GM19438 (cell line): Measurements from ENCODE around the gene SULT1A2.
"Not testable (repeated sequence)": the region's sequence is repeated elsewhere in the genome, so short reads cannot be mapped to it uniquely, and the experiment has no call there.

Experiments
- ATAC-seq: cut with Tn5 transposase; IDR thresholded peaks from one replicate; pipeline ENCODE4 v1.9.1; 2021; ENCODE audit warnings: low read depth; ENCODE audit not compliant: unreplicated experiment

Gene SULT1A2

DNA sequence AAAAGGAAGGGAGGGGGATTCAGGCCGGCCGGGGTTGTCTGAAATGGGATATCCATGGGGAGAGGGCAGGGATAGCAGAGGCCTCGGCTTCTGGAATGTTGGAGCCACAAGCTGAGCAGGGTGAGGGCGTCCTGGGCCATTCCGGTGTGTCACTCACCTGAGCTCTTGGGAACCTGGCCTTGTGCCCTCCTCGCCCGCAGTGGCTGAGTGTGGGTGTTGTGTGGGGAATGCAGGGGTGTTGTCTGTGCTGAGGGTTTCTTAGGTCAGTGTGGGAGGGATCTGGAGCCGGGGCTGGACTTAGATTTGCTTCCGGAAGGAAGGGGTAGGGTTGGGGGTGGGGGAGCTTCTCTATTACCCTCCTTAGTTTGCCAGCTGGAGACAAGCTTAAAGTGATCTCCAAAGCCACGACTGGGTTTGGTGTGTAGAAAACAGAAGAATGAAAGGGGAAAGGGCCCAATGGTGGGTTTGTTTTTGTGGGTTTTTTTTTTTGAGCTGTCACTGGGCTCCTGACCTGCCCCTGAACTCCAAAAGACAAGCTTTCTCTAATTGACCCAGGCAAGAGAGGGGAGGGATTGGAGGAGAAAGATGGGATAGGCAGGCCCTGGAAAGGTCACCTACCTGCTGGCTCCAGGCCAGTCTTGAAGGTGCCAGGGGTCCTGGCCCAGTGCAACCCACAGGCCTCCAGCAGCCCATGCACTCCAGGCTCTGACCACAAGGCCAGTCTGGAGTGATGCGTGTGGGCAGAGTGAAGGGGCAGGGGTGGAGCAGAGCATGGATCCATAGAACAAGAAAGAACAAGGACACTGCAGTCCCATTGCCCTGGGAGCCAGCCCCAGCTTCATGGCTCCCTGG, at the start of gene SULT1A2:
Gene SULT1A2 (minus strand): TSS at position 211 of the 852 bp plus-strand sequence. CDS start 1,120 bp downstream, outside the sequence.
- ATAC-seq = no peak

DNA sequence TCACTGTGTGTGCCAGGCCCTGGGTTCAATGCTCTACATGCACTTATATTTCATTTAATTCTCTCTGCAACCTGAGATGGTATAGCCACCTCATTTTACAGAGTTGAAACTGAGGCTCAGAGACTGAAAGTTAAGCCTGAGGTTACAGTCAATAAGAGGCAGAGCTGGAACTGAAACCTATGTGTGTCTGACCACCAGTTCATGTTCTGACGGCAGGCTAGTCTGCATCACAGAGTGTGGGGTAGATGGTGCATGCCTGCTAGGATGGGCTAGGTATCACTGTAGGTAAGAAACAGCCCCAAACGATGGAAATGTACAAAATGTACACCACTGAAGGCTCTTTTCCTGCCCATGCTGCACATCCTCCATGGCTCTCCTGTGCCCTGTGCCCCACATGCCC, 43.1 kb upstream of the SULT1A2 start:
- ATAC-seq = not testable (repeated sequence)

DNA sequence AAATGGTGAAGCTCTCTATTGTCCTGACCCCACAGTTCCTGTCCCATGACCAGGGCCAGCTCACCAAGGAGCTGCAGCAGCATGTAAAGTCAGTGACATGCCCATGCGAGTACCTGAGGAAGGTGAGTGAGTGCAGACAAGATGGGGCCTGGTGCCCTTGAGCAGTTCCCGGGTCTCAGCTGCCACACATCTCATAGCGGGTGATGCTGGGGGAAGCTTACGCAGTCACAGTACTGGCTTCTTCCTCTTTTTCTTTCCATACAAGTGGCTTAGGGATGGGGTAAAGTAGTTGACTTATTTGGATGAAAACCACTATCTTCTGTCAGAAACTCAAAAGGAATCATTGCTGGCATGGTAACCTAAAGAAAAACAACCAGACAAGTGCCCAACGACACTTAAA, 41.5 kb upstream of the SULT1A2 start:
- ATAC-seq = not testable (repeated sequence)

DNA sequence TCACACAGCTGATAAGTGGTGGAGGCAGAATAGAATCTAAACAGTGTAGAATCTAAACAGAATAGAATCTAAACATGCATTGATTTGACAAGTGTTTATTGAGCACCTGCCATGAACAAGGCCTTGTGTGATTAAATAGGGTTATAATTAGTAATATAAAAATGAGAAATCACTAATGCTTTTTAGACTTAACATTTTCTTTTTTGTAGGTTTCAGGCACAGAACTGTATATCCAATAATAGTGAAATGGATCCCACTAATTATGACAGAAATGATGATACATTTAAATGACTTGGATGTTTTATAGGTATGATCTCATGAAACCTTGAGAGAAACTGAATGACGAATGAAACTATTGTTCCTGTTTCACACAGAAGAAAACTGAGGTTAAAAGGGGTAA, 40.9 kb upstream of the SULT1A2 start, which contains the start of gene NPIPB8:
Gene NPIPB8 (plus strand): TSS at position 301 of the 400 bp plus-strand sequence. CDS start 296 bp downstream, outside the sequence.
- ATAC-seq = not testable (repeated sequence)

DNA sequence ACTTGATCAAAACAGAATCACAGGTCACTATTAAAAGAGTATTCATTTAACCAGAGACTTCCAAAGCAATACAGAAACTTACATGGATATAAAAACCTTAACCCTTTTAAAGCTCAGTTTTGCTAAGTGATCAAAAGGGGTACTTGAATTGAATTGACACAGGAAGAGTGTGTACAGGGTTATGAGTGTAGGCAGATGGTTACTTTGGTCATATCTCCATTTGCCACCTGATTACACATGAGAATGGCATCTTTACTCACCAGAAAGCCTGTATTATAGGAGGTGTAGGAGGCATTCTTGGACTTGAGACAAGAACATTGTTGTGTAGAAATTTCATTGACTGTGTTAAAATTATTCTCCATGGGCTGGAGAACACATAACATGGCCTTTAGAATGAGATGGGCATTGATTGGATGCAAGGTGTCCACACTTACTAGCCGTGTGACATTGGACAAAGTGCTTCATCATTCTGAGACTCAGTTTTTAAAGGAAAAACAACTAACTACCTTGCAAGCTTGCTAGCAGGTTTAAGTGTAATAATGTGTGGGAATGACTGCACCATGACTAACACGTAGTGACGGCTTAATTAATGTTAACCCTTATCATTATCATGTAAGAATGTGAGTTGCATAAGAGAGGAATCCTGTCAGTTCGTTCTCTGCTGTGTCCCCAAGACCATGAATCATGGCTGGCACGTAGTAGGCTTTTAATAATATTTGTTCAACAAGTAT, 39.4 kb upstream of the SULT1A2 start:
- not testable (repeated sequence) for ATAC-seq

DNA sequence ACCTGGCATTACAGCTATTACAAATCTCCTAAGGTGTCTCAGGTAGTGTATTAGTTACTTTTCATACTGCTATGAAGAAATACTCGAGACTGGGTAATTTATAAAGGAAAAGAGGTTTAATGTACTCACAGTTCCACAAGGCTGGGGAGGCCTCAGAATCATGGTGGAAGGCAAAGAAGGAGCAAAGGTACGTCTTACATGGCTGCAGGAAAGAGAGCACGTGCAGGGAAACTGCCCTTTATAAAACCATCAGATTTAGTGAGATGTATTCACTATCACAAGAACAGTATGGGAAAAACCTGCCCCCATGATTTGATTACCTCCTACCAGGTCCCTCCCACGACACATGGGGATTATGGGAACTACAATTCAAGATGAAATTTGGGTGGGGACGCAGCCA, 34.1 kb upstream of the SULT1A2 start:
- not testable (repeated sequence) for ATAC-seq

DNA sequence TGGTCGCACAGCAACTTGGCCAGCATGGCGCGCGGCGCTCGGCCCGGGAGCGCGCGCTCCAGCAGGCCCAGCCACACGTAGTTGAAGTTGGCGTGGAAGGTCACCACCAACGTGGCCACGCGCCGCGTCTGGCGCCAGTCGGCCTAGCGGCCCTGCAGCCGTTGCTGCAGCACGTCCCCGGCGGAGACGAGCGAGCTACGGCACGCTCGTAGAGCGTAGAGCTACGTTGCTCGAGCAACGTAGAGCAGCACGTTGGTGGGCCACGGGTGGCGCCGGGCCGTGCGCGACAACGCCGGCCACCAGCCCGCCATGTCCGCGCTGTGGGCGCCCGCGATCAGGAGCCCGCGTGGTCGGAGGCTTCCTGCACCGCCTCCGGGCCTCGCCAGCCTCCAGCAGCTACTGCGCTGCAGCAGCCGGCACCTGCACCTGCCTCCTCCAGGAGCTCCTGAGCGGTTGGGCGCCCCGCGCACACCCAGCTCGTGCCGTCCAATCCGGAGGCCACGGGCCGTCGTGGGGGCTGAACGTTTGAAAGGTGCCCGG, 26.4 kb upstream of the SULT1A2 start:
- no peak for ATAC-seq

DNA sequence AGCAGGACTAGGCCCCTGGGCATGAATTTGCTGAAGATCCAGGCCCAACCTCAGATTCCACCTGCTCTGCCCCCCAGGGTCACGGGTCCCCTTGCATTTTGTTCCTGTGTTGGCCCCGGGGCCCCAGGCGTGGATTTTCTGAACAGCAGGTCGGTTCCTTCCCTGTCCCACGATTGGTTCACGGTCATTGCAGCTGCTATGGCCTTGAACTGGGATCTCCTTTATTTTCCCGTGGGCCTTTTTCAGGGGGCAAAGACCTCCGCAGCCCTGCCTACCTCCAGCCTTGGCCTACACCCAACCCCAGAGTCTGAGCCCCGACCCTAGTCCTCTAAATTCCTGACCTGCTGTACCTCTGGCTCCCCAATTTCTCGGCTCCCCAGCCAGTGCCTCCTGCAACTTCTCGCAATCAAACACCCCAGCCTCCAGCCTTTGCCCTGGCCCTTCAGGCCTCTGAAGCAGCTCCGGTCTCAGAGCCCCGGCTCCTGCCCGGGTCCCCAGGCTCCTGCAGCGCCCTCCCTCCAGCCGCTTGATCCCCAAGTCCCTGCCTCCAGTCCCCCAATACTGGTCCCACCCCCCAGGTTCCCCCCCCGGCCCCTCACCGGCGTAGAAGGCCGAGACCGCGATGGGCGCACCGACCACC, 25.8 kb upstream of the SULT1A2 start:
- ATAC-seq = not testable (repeated sequence)

DNA sequence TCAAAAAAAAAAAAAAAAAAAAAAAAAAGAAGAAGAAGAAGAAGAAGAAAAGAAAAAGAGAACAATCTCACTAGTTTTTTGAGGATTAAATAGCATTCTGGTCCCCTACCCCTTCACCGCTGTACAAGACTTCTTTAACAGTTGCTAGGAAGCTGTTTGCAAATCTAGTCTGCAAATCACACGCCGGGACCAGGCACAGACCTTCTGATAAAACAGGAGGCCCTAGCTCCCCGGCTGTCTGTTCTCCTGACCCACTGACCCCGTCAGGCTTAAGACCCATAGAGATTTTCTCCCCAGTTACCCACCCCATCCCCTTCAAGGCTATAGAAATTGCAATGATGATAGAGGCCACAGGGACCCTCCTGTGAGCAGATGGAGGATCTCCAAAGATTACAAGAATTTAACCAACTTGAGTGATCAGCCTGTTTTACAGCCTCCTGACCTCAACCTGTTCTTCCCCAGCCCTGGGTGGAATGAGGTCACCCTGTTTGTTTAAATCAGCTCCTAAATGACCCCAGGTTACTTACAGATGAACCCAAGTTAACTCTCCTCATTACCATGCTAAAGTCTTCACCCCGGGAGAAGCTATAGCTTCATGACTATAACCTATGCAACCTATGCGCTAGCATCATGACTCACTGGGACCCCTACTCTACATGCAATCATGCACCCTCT, 24.8 kb upstream of the SULT1A2 start:
- ATAC-seq = no peak

DNA sequence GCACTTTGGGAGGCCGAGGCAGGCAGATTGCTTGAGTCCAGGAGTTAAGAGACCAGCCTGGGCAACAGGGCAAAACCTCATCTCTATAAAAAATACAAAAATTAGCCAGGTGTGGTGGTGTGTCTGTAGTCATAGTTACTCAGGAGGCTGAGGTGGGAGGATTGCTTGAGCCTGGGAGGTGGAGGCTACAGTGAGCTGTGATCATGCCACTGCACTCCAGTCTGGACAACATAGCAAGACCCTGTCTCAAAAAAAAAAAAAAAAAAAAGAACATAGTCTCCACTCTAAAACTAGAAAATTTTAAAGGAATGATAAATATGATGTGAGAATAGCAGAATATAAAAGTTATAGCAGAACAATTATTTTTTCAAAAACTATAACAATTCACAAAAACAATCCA, 23.5 kb upstream of the SULT1A2 start:
- ATAC-seq = not testable (repeated sequence)

DNA sequence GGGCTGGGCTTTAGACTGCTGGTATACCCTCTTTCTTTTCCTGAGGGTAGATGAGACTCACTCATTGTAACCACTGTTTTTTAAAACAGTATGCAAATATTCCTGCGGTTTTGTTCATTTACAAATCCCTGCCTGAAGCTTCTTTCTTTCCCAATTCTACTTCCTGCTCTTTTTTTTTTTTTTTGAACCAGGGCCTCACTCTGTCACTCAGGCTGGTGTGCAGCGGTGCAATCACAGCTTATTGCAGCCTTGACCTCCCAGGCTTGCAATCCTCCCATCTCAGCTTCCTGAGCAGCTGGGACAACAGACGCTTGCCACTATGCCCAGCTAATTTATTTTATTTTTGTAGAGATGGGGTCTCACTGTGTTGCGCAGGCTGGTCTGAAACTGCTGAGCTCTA, 21.0 kb upstream of the SULT1A2 start:
- ATAC-seq = no peak

DNA sequence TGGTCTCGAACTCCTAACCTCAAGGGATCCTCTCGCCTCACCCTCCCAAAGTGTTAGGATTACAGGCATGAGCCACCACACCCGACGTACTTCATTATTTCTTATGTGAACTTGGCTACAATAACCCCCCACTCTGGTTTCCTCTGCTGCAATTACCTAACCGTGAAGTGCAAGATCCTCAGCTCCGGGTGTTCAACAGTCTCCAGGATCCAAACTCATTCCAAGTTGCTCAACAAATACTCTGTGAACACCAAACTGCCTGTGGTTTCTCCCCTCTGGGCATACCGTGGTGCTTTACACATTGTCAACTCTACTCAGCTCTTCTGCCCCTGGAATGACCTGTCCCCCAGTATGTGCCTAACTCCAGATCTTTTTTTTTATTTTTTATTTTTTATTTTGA, 19.8 kb upstream of the SULT1A2 start:
- no peak for ATAC-seq

DNA sequence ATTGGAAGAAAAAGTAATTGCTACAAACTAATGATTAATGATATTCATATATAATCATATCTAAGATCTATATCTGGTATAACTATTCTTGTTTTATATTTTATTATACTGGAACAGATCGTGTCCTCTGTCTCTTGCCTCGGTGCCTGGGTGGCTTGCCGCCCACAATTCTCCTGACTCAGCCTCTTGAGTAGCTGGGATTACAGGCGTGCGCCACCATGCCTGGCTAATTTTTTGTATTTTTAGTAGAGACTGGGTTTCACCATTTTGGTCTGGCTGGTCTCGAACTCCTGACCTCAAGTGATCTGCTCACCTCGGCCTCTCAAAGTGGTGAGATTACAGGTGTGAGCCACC, 19.4 kb upstream of the SULT1A2 start:
- ATAC-seq = not testable (repeated sequence)

DNA sequence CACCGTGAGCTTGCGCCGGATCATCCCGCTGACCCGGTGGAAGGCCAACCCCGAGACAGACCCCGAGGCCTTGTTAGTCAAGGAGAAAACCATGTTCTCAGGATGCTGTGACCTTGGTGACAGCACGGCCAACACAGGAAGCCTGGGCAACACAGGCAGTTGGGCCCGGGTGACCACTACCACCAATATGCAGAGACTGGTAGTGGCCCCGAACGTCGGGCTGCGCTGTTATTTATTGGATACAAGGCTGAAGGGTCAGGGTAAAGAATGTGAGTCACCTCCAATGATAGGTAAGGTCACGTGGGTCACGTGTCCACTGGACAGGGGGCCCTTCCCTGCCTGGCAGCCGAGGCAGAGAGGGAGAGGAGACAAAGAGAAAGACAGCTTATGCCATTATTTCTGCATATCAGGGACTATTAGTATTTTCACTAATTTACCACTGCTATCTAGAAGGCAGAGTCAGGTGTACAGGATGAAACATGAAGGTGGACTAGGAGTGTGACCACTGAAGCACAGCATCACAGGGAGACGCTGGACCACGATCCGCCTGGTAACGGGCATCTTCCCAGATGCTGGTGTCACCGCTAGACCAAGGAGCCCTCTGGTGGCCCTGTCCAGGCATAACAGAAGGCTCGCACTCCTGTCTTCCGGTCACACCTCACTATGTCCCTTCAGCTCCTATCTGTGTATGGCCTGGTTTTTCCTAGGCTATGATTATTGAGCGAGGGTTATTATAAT, 18.8 kb upstream of the SULT1A2 start:
- ATAC-seq = not testable (repeated sequence)

DNA sequence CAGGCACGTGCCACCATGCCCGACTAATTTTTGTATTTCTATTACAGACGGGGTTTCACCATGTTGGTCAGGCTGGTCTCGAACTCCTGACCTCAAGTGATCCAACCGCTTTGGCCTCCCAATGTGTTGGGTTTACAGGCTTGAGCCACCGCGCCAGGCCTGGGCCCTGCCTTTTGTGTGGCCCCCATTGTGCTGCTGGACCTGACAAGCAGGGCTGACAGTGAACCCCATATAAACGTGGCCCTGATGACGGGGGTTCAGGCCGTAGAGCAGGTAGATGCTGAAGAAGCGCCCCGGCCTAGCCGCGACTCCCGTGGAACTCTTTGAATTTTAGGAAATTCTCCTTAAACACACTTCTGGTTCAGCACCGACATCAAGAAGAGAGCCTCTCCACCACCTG, 17.7 kb upstream of the SULT1A2 start:
- not testable (repeated sequence) for ATAC-seq

DNA sequence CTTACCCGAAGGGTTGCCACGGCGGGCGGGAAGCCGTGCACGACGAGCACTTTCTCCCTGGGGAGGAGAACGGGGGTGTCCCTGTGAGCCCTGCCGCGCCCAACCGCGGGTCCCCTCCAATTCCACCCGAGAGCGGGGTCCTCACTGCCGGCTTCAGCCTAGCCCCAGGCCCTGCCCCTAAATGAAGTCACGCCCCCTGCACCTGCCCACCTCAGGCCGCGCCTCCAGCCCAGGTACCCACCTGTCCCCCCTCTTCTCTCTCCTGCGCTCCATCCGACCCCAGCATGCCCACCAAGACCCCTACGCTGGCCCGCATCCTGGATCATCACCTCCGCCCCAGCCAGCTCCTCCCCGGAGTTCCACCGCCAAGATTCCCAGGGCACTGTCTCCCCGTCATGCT, 17.1 kb upstream of the SULT1A2 start:
- ATAC-seq = not testable (repeated sequence)

DNA sequence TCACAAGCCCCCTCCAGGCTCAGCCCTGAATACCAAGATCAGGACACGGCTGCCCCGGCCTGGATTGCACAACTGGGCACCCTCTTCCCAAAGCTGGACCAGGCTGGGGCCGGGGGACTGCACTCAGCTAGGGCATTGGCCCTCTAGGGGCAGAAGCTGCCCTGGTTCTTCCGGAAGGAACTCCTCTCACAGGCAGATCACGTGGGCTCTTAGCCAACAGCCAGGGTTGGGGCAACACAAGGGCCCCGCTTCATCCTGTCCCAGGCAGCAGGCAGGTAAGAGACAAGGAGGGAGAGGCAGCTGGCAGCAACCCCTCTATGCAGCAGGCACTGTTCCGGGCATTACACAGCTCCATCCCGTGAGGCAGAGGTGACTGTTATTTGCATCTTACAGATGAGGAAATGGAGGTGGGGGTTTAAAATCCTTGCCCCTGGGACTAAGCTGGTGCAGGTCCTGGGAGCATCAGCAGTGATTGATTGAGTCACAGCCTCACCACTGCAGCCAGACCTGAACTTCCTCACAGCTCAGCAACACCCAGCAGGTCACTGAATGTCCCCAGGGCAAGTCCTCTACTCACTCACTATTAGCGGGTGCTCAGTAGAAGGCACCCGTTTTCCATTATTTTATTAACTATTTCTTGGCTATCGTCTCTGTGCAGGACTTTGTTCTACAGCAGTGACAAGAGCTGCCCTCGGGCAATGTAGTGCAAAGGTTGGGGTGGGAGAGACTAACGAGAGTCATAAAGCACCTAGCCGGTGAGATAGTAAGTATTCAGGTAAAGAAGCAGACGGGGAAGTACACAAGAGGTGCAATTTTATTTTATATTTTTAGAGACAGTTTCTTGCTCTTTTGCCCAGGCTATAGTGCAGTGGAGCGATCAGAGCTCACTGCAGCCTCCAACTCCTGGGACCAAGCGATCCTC, 15.8 kb upstream of the SULT1A2 start:
- peak; percentile 71 for ATAC-seq

DNA sequence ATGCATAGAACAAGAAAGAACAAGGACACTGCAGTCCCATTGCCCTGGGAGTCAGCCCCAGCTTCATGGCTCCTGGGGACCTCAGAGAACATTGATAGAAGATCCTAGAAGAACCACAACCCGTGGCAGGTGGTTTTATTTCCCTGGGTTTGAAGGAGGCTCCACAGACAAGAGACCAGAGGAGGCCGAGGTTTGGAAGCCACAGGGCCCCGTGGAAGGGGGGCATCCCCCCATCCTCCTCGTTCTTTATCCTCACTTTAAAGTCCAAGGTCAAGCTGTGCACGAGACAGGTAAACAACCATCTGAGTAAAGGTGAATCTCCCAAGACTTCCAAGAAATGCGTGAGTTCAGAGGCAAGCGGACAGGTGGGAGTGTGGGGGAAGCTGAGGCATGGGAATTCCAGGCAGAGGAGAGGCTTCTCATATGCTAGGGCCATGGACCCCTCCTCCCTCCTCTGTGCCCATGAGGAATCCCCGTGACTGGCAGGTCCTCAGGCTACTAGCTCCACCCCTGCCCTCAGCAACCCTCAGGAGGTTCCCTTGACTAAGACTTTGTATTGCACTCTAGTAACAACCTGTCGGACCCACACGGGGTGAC, 13.8 kb upstream of the SULT1A2 start:
- no peak for ATAC-seq
